WTC11 (cell line): Measurements from ENCODE around the gene UBAP2.
"Not testable (repeated sequence)": the region's sequence is repeated elsewhere in the genome, so short reads cannot be mapped to it uniquely, and the experiment has no call there.

ENCODE experiments used
- CREB1 ChIP-seq: sonication (generic); formaldehyde crosslinking; IDR thresholded peaks from 2 replicates; pipeline ENCODE4 v1.8.0; 2023; ENCODE audit warnings: mild to moderate bottlenecking, missing genetic modification reagents
- CREM ChIP-seq: sonication (generic); formaldehyde crosslinking; IDR thresholded peaks from 2 replicates; pipeline ENCODE4 v1.8.1; 2022; ENCODE audit warnings: mild to moderate bottlenecking, missing genetic modification reagents, moderate library complexity
- ELF4 ChIP-seq: sonication (generic); formaldehyde crosslinking; IDR thresholded peaks from 2 replicates; pipeline ENCODE4 v1.8.1; 2022; ENCODE audit warnings: low read depth, mild to moderate bottlenecking, moderate library complexity, missing genetic modification reagents
- FOXP4 ChIP-seq: sonication (generic); formaldehyde crosslinking; IDR thresholded peaks from 2 replicates; pipeline ENCODE4 v1.8.0; 2022; ENCODE audit warnings: mild to moderate bottlenecking, missing genetic modification reagents
- IRF2 ChIP-seq: sonication (generic); formaldehyde crosslinking; IDR thresholded peaks from 2 replicates; pipeline ENCODE4 v1.8.0; 2022; ENCODE audit warnings: low read depth, missing genetic modification reagents, borderline replicate concordance
- KAT7 ChIP-seq: sonication (generic); formaldehyde crosslinking; IDR thresholded peaks from 2 replicates; pipeline ENCODE4 v1.8.1; 2023; ENCODE audit warnings: missing genetic modification reagents, mild to moderate bottlenecking, borderline replicate concordance
- NR2C2 ChIP-seq: sonication (generic); formaldehyde crosslinking; IDR thresholded peaks from 2 replicates; pipeline ENCODE4 v1.8.0; 2022; ENCODE audit warnings: mild to moderate bottlenecking, missing genetic modification reagents
- NR3C1 ChIP-seq: sonication (generic); formaldehyde crosslinking; conservative IDR thresholded peaks from 2 replicates; pipeline ENCODE4 v1.8.1; 2023; ENCODE audit warnings: low read depth, mild to moderate bottlenecking, missing genetic modification reagents
- ZBTB43 ChIP-seq: sonication (generic); formaldehyde crosslinking; IDR thresholded peaks from 2 replicates; pipeline ENCODE4 v1.8.1; 2023; ENCODE audit warnings: mild to moderate bottlenecking, missing genetic modification reagents
- ZNF138 ChIP-seq: sonication (generic); formaldehyde crosslinking; conservative IDR thresholded peaks from 2 replicates; pipeline ENCODE4 v1.8.1; 2022; ENCODE audit warnings: mild to moderate bottlenecking, moderate library complexity, missing genetic modification reagents
- ZNF219 ChIP-seq: sonication (generic); formaldehyde crosslinking; IDR thresholded peaks from 2 replicates; pipeline ENCODE4 v1.8.0; 2023; ENCODE audit warnings: missing genetic modification reagents, mild to moderate bottlenecking, borderline replicate concordance
- ZNF263 ChIP-seq: sonication (generic); formaldehyde crosslinking; IDR thresholded peaks from 2 replicates; pipeline ENCODE4 v1.8.1; 2022; ENCODE audit warnings: low read depth, mild to moderate bottlenecking, moderate library complexity, missing genetic modification reagents
- ZNF281 ChIP-seq: sonication (generic); formaldehyde crosslinking; IDR thresholded peaks from 2 replicates; pipeline ENCODE4 v1.8.0; 2023; ENCODE audit warnings: mild to moderate bottlenecking, missing genetic modification reagents
- TF ChIP-seq, protein P1 (sequence below): fragments of 200-600 bp; IDR thresholded peaks from 2 replicates; pipeline ENCODE4 v1.8.0; 2022; ENCODE audit warnings: antibody characterized with exemption

GRCh38 chr9:34024476-34024875 is 24.2 kb downstream of the UBAP2 start:
- not testable (repeated sequence) for TF ChIP-seq NR2C2; ZNF219 (CRISPR knock-in tag); ZNF138; ZNF281 (CRISPR knock-in tag); IRF2 (CRISPR knock-in tag); ZNF263 (CRISPR knock-in tag); KAT7 (CRISPR knock-in tag); NR3C1 (CRISPR knock-in tag); ELF4; FOXP4 (CRISPR knock-in tag); ZBTB43; CREB1 (CRISPR knock-in tag); CREM (CRISPR knock-in tag)
- TF ChIP-seq, protein P1, sequence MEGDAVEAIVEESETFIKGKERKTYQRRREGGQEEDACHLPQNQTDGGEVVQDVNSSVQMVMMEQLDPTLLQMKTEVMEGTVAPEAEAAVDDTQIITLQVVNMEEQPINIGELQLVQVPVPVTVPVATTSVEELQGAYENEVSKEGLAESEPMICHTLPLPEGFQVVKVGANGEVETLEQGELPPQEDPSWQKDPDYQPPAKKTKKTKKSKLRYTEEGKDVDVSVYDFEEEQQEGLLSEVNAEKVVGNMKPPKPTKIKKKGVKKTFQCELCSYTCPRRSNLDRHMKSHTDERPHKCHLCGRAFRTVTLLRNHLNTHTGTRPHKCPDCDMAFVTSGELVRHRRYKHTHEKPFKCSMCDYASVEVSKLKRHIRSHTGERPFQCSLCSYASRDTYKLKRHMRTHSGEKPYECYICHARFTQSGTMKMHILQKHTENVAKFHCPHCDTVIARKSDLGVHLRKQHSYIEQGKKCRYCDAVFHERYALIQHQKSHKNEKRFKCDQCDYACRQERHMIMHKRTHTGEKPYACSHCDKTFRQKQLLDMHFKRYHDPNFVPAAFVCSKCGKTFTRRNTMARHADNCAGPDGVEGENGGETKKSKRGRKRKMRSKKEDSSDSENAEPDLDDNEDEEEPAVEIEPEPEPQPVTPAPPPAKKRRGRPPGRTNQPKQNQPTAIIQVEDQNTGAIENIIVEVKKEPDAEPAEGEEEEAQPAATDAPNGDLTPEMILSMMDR = not testable (repeated sequence)
